Lower leg skin (tissue), 3 donors: ENCODE results near the gene SYT1.

Experiments used
- CTCF ChIP-seq, 3 donors: fragments of 450-650 bp; IDR thresholded peaks; one replicate each; pipeline ENCODE4 v1.5.1; 2016; ENCODE audit warnings: antibody characterized with exemption in 3 of 3, mild to moderate bottlenecking in 3 of 3, moderate library complexity in 2 of 3
- POLR2A ChIP-seq, 2 donors: fragments of 450-650 bp; IDR thresholded peaks; one replicate each; pipeline ENCODE4 v1.6.1; 2016 to 2017; ENCODE audit warnings: antibody characterized with exemption in 2 of 2, mild to moderate bottlenecking in 1 of 2, moderate library complexity in 1 of 2

- TF ChIP-seq POLR2A (IDR thresholded peaks at IDR 0.05) (no peak), CTCF (IDR thresholded peaks at IDR 0.05) (no peak)
Observed at GRCh38 chr12:79141776-79142175, 277.2 kb downstream of the SYT1 start.
